ENCODE measurements around the gene ADAMTS19. TPM values are rescaled to one million over a fixed set of nuclear protein-coding genes. Genes with fewer than 3 reads are reported as not detected.

ADAMTS19 gene
- total RNA-seq, 4 donors from 2014 or later, result 0.67 to 3.3 (median 1.3) TPM

- Histone ChIP-seq H3K4me1 (no peaks in the 10 kb centered on the region), H3K27me3 (no peaks in the 10 kb centered on the region), H3K27ac (no peak overlapping the region), H3K9me3 (no peaks in the 10 kb centered on the region), H3K36me3 (no peaks in the 10 kb centered on the region), H3K4me3 (no peak overlapping the region)
- TF ChIP-seq CTCF (IDR thresholded peaks at IDR 0.05) (no peak), POLR2A (IDR thresholded peaks at IDR 0.05) (no peak)
- no peak for DNase-seq
Measured at GRCh38 chr5:129739773-129740172, 279.7 kb downstream of the ADAMTS19 start.

GRCh38 chr5:129743541-129744187, 283.6 kb downstream of the ADAMTS19 start:
- Histone ChIP-seq H3K27ac (no peak overlapping the region), H3K9me3 (no peaks in the 10 kb centered on the region), H3K27me3 (no peaks in the 10 kb centered on the region), H3K36me3 (no peaks in the 10 kb centered on the region), H3K4me3 (no peak overlapping the region), H3K4me1 (no peaks in the 10 kb centered on the region)
- TF ChIP-seq POLR2A (IDR thresholded peaks at IDR 0.05) (no peak), CTCF (IDR thresholded peaks at IDR 0.05) (no peak)
- no peak for DNase-seq

GRCh38 chr5:129745997-129746396, 285.9 kb downstream of the ADAMTS19 start:
- Histone ChIP-seq H3K27ac (no peak overlapping the region), H3K4me1 (no peaks in the 10 kb centered on the region), H3K27me3 (no peaks in the 10 kb centered on the region), H3K36me3 (no peaks in the 10 kb centered on the region), H3K9me3 (no peaks in the 10 kb centered on the region), H3K4me3 (no peak overlapping the region)
- no peak for TF ChIP-seq CTCF (IDR thresholded peaks at IDR 0.05)
- no peak for TF ChIP-seq POLR2A (IDR thresholded peaks at IDR 0.05)
- no peak for DNase-seq

- Histone ChIP-seq H3K9me3 (no peaks in the 10 kb centered on the region), H3K27ac (no peak overlapping the region), H3K4me1 (no peaks in the 10 kb centered on the region), H3K27me3 (no peaks in the 10 kb centered on the region), H3K4me3 (no peak overlapping the region), H3K36me3 (no peaks in the 10 kb centered on the region)
- TF ChIP-seq POLR2A (IDR thresholded peaks at IDR 0.05) (no peak), CTCF (IDR thresholded peaks at IDR 0.05) (no peak)
- DNase-seq, result no peak
Measured at GRCh38 chr5:129746876-129747275, 286.8 kb downstream of the ADAMTS19 start.

GRCh38 chr5:129747572-129748407, 287.7 kb downstream of the ADAMTS19 start, which contains the start of gene MINAR2:
Gene MINAR2 (plus strand): TSS chr5:129748094. CDS start chr5:129748191, 97 bp downstream.
- no peaks in the 10 kb centered on the region for H3K4me1 ChIP-seq
- no peaks in the 10 kb centered on the region for H3K9me3 ChIP-seq
- H3K36me3 ChIP-seq, result no peaks in the 10 kb centered on the region
- DNase-seq, result no peak
- H3K4me3 ChIP-seq, result no peak within 1 kb of the TSS
- no peak within 1 kb of the TSS for H3K27ac ChIP-seq
- no peaks in the 10 kb centered on the region for H3K27me3 ChIP-seq
- TF ChIP-seq CTCF (IDR thresholded peaks at IDR 0.05), result no peak

Measured in Peyer's patch (tissue), 4 donors.